Activated CD4-positive, alpha-beta memory T cell treated with anti-CD3 and anti-CD28 coated beads for 36 hours (primary cell): ENCODE results near the gene NR6A1. TPM values are rescaled to one million over a fixed set of nuclear protein-coding genes. Genes with fewer than 3 reads are reported as not detected.
A peak's percentile ranks its signal among the peaks of the same experiment; 100 is the strongest.

Source experiments
- CTCF ChIA-PET: fragments of 350-600 bp; sonication (Branson Sonifier 250); formaldehyde crosslinking; loops from one replicate; lab custom pipeline; 2021; ENCODE audit warnings: antibody characterized with exemption, inconsistent platforms; lab: Charles Lee
- POLR2A ChIA-PET: fragments of 350-600 bp; sonication (Branson Sonifier 250); formaldehyde crosslinking; loops from one replicate; lab custom pipeline; 2021; ENCODE audit warnings: antibody characterized with exemption; lab: Charles Lee
- DNase-seq: peaks from one replicate; pipeline ENCODE4 v3.0.0-alpha.2; 2020
- H3K27ac Mint-ChIP-seq: one replicate; pipeline ENCODE4 v1.8.0; 2021; ENCODE audit warnings: mixed read lengths
- H3K27me3 Mint-ChIP-seq: one replicate; pipeline ENCODE4 v1.8.0; 2021; ENCODE audit warnings: mixed read lengths
- H3K36me3 Mint-ChIP-seq: one replicate; pipeline ENCODE4 v1.8.0; 2021; ENCODE audit warnings: mixed read lengths
- H3K4me1 Mint-ChIP-seq: one replicate; pipeline ENCODE4 v1.8.0; 2021; ENCODE audit warnings: low read depth, mixed read lengths
- H3K4me3 Mint-ChIP-seq: one replicate; pipeline ENCODE4 v1.8.0; 2021; ENCODE audit warnings: mild to moderate bottlenecking, mixed read lengths
- H3K9me3 Mint-ChIP-seq: one replicate; pipeline ENCODE4 v1.8.0; 2021; ENCODE audit warnings: mixed read lengths
- intact Hi-C: fragments of 100-400 bp; cut with micrococcal nuclease; formaldehyde crosslinking; loops from one replicate; pipeline ENCODE4 v1.15.1; 2023
- total RNA-seq, 2 experiments: library from RNA; stranded (reverse); gene quantifications; one replicate each; pipeline ENCODE4 v1.2.3, GENCODE V29; 2021

The NR6A1 gene
- total RNA-seq, 2 experiments from 2014 or later, result 0.61 to 0.83 TPM

DNA sequence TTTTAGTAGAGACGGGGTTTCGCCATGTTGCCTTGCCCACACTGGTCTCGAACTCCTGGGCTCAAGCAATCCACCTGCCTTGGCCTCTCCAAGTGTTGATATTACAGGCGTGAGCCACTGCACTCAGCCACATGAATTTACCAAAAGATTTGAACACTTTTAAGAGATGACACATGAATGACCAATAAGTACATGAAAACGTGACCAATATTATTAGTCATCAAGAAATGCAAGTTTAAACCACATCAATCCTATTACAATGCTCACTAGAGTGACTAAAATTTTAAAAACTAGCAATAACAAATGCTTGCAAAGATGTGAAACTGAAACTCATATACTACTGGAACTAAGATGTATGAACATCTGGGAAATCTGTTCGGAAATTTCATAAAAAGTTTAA, 54.3 kb downstream of the NR6A1 start:
- no peak overlapping the region for H3K27ac Mint-ChIP-seq
- intact Hi-C loops, result no loop called here
- ChIA-PET CTCF (interaction anchor here (1.1 to 2.5 kb wide), 3 partner anchors 28 to 136 kb away, joined by 4 to 12 read pairs (median 5); partner anchors contain the start of gene WDR38), POLR2A (no interaction called here)
- DNase-seq, result peak; percentile 27
- H3K4me1 Mint-ChIP-seq, result peaks cover 13% of the 10 kb centered on the region
- peaks cover 13% of the 10 kb centered on the region for H3K27me3 Mint-ChIP-seq
- no peaks in the 10 kb centered on the region for H3K9me3 Mint-ChIP-seq
- H3K4me3 Mint-ChIP-seq, result no peak overlapping the region
- no peaks in the 10 kb centered on the region for H3K36me3 Mint-ChIP-seq

- H3K27ac Mint-ChIP-seq, result no peak overlapping the region
- intact Hi-C loops, result loop anchor here (5.0 kb wide), 1 partner anchor 53 kb away; no protein-coding TSS in a partner anchor
- H3K4me1 Mint-ChIP-seq, result no peaks in the 10 kb centered on the region
- H3K9me3 Mint-ChIP-seq, result no peaks in the 10 kb centered on the region
- DNase-seq, result no peak
- no peak overlapping the region for H3K4me3 Mint-ChIP-seq
- H3K36me3 Mint-ChIP-seq, result no peaks in the 10 kb centered on the region
- peaks cover 11% of the 10 kb centered on the region for H3K27me3 Mint-ChIP-seq
- POLR2A ChIA-PET, result no interaction called here
- CTCF ChIA-PET, result interaction anchor here (1.0 to 5.8 kb wide), 8 partner anchors 13 to 143 kb away, joined by 3 to 83 read pairs (median 4); partner anchors contain the start of gene WDR38
These were observed 60.3 kb downstream of the NR6A1 start for GRCh38 chr9:124710766-124711165.

- Mint-ChIP-seq H3K4me3 (no peak overlapping the region), H3K27me3 (peaks cover 11% of the 10 kb centered on the region), H3K9me3 (no peaks in the 10 kb centered on the region), H3K27ac (no peak overlapping the region), H3K36me3 (no peaks in the 10 kb centered on the region), H3K4me1 (no peaks in the 10 kb centered on the region)
- CTCF ChIA-PET, result interaction anchor here (0.9 to 5.8 kb wide), 2 partner anchors 92 to 158 kb away, joined by 4 to 83 read pairs; no protein-coding TSS in a partner anchor
- POLR2A ChIA-PET, result no interaction called here
- no peak for DNase-seq
- intact Hi-C loops, result no loop called here
These were observed 61.8 kb downstream of the NR6A1 start for GRCh38 chr9:124709292-124709690.

DNA sequence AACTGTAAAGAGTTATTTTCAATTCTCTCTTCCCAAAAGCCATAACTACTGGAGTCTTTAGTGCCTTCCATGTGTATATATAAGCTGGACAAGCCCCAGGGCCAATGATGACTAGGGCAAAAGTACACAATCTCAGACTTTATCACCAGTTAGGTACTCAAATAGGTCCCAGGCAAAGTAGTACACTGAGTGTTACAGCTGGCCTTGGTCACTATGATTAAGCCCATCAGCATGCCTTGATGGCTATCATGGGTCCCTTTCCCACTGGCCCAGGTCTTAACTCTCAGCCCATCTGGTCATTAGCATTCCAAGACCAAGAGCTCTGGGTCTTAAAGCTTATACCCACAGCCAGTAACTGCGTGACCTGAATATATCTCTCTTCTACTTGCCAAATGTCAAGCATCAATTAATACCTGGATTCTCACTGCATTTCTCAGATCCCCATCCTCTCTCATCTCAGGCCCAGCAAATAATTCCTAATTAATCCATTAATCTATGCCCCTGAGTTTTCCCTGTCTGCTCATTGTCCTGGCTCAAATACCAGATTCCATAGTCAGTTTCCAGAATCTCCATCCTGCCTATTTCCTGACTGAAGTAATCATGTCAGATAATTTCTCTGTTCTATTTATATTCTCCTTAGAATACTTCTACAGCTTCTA, 62.3 kb downstream of the NR6A1 start:
- intact Hi-C loops, result no loop called here
- H3K27ac Mint-ChIP-seq, result no peak overlapping the region
- H3K36me3 Mint-ChIP-seq, result no peaks in the 10 kb centered on the region
- H3K4me1 Mint-ChIP-seq, result no peaks in the 10 kb centered on the region
- DNase-seq, result no peak
- H3K9me3 Mint-ChIP-seq, result no peaks in the 10 kb centered on the region
- ChIA-PET CTCF (interaction anchor here (0.9 to 5.8 kb wide), 2 partner anchors 92 to 157 kb away, joined by 4 to 83 read pairs; no protein-coding TSS in a partner anchor), POLR2A (no interaction called here)
- H3K4me3 Mint-ChIP-seq, result no peak overlapping the region
- H3K27me3 Mint-ChIP-seq, result peaks cover 11% of the 10 kb centered on the region

DNA sequence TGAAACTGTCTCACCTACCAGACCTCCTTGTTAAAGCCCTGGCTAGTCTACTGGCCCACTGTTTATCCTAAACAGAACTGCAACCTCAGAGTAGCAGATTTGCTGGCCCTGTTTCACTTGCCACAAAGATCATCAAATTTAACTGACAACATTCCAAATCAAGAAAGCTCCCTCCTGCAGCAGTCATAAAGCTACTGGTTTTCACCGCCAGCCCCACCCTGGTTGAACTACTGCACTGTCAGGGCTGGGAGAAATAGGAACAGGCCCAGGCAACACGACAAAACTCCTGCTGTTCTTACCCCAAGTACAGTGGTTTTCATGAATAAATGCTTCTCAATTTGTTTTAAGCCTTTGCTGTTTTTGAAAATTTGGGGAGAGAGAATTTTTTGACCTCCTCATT, 63.0 kb downstream of the NR6A1 start:
- H3K27ac Mint-ChIP-seq, result no peak overlapping the region
- H3K27me3 Mint-ChIP-seq, result peaks cover 11% of the 10 kb centered on the region
- intact Hi-C loops, result no loop called here
- H3K36me3 Mint-ChIP-seq, result no peaks in the 10 kb centered on the region
- no peaks in the 10 kb centered on the region for H3K9me3 Mint-ChIP-seq
- POLR2A ChIA-PET, result no interaction called here
- H3K4me1 Mint-ChIP-seq, result no peaks in the 10 kb centered on the region
- H3K4me3 Mint-ChIP-seq, result no peak overlapping the region
- DNase-seq, result no peak
- CTCF ChIA-PET, result interaction anchor here (0.9 to 5.8 kb wide), 2 partner anchors 91 kb away, joined by 6 to 83 read pairs; no protein-coding TSS in a partner anchor

DNA sequence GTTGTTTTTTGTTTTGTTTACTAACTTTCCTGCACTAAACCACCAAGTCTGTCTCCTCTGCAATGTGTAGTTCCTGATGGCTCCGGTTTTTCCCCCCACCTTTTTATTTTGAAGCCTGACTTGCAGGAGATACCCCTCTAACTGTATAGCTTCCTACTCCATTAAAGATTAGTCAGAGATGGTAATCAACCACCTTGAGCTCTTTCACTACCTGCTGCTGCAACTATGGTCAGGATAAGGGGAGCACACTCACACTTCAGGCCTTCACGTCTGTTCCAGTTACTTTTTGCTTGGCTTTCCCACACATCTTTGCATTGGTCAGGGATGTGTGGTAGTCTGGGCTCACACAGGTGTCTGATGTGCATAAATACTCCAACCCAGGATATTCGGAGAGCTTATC, 63.4 kb downstream of the NR6A1 start:
- Mint-ChIP-seq H3K27me3 (peaks cover 11% of the 10 kb centered on the region), H3K4me3 (no peak overlapping the region), H3K27ac (no peak overlapping the region), H3K9me3 (no peaks in the 10 kb centered on the region), H3K4me1 (no peaks in the 10 kb centered on the region), H3K36me3 (no peaks in the 10 kb centered on the region)
- POLR2A ChIA-PET, result no interaction called here
- no peak for DNase-seq
- CTCF ChIA-PET, result interaction anchor here (0.9 kb wide), 1 partner anchor 90 kb away, joined by 6 read pairs; no protein-coding TSS in a partner anchor
- intact Hi-C loops, result no loop called here

DNA sequence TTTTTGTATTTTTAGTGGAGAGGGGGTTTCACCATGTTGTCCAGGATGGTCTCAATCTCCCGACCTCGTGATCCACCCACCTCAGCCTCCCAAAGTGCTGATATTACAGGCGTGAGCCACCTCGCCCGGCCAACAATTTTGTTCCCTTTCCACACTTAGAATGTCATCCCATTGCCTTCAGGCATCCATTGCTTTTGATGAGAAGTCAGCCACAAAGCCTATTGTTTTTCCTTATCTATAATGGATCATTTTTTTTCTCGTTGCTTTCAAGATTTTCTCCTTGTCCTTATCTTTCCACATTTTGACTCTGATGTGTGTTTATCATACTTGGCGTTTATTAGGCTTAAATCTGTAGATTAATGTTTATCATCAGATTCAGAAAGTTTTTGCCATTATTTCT, 64.4 kb downstream of the NR6A1 start:
- intact Hi-C loops, result no loop called here
- DNase-seq, result no peak
- Mint-ChIP-seq H3K4me1 (no peaks in the 10 kb centered on the region), H3K27ac (no peak overlapping the region), H3K9me3 (no peaks in the 10 kb centered on the region), H3K4me3 (no peak overlapping the region), H3K27me3 (peaks cover 9% of the 10 kb centered on the region), H3K36me3 (no peaks in the 10 kb centered on the region)
- POLR2A ChIA-PET, result no interaction called here
- CTCF ChIA-PET, result interaction anchor here (0.7 kb wide), 1 partner anchor 1599 kb away, joined by 3 read pairs; no protein-coding TSS in a partner anchor

- DNase-seq, result no peak
- Mint-ChIP-seq H3K27me3 (no peaks in the 10 kb centered on the region), H3K4me3 (no peak overlapping the region), H3K9me3 (no peaks in the 10 kb centered on the region), H3K36me3 (no peaks in the 10 kb centered on the region), H3K4me1 (no peaks in the 10 kb centered on the region), H3K27ac (no peak overlapping the region)
- intact Hi-C loops, result no loop called here
- POLR2A ChIA-PET, result no interaction called here
- CTCF ChIA-PET, result interaction anchor here (1.2 kb wide), 1 partner anchor 82 kb away, joined by 4 read pairs; no protein-coding TSS in a partner anchor
These were observed 71.5 kb downstream of the NR6A1 start for GRCh38 chr9:124699575-124699974.

GRCh38 chr9:124698265-124698664, 72.8 kb downstream of the NR6A1 start:
- CTCF ChIA-PET, result interaction anchor here (1.2 kb wide), 1 partner anchor 81 kb away, joined by 4 read pairs; no protein-coding TSS in a partner anchor
- intact Hi-C loops, result no loop called here
- Mint-ChIP-seq H3K27me3 (no peaks in the 10 kb centered on the region), H3K4me1 (no peaks in the 10 kb centered on the region), H3K27ac (no peak overlapping the region), H3K4me3 (no peak overlapping the region), H3K36me3 (no peaks in the 10 kb centered on the region), H3K9me3 (no peaks in the 10 kb centered on the region)
- POLR2A ChIA-PET, result no interaction called here
- no peak for DNase-seq

- ChIA-PET CTCF (interaction anchor here (1.7 kb wide), 1 partner anchor 80 kb away, joined by 6 read pairs; no protein-coding TSS in a partner anchor), POLR2A (no interaction called here)
- intact Hi-C loops, result no loop called here
- Mint-ChIP-seq H3K27ac (no peak overlapping the region), H3K36me3 (no peaks in the 10 kb centered on the region), H3K27me3 (no peaks in the 10 kb centered on the region), H3K9me3 (no peaks in the 10 kb centered on the region), H3K4me3 (no peak overlapping the region), H3K4me1 (no peaks in the 10 kb centered on the region)
- DNase-seq, result no peak
These were observed 73.5 kb downstream of the NR6A1 start for GRCh38 chr9:124697326-124698200.

DNA sequence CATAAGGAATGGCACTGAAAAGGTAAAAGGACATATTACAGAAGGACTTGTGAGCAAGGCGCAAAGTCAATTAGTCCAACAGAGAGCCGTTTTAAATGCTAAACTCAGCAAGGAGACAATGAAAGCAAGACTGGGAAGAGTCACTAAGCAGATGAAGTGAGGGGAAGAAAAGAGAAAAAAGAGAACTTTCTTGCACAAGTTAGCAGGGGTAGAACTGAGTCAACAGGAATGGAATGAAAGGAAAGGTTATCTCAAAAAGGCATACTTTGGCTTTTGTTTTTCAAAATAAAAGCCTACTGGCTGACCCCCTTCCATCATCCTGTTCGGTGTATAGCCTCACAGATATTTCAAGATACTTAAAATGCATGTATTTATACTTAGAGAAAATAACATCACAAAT, 75.0 kb downstream of the NR6A1 start:
- intact Hi-C loops, result no loop called here
- Mint-ChIP-seq H3K4me3 (no peak overlapping the region), H3K27ac (no peak overlapping the region), H3K27me3 (no peaks in the 10 kb centered on the region), H3K36me3 (no peaks in the 10 kb centered on the region), H3K4me1 (no peaks in the 10 kb centered on the region), H3K9me3 (no peaks in the 10 kb centered on the region)
- no peak for DNase-seq
- ChIA-PET CTCF (interaction anchor here (1.7 kb wide), 1 partner anchor 79 kb away, joined by 6 read pairs; no protein-coding TSS in a partner anchor), POLR2A (no interaction called here)
